ENCODE data around the gene ATP11C. TPM values are rescaled to one million over a fixed set of nuclear protein-coding genes. Genes with fewer than 3 reads are reported as not detected.
"Not testable (repeated sequence)": the region's sequence is repeated elsewhere in the genome, so short reads cannot be mapped to it uniquely, and the experiment has no call there.

The ATP11C gene
- total RNA-seq, 2 donors from 2014 or later = 9.1 to 15.3 TPM

DNA sequence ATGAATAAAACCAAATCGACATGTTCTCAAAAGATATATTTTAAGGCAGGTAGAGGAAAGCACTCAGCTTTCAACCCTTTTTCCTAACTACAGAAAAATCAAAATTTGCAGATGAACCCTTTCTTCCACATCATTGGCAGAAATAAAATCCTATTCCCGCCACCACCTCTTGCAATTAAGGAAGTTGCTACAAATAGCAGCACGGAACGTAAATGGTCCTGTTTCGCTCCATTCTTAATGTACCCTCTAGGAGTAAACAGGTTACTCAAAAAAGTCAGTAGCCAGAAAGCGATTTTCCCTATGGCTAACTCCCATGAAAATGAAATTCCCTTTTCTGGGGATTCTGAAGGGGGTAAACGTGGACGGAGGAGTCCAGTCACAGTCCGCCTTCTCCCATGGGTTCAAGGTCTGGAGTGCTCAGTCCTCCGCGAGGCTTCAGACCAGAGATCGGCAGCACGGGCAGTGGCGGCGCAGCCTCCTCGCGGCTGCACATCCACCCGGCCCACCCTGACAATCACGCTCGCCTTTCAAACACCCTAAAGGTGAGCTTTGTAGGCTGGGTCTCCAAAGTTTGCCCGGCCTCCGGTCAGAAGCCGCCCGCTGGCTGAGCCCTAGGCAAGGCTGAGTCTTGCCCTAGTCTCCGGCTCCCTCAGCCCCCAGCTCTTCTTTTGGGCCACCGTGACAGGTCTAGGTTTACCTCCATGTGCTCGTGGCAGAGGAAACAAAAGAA, 1.8 kb downstream of the ATP11C start:
- no peaks in the 10 kb centered on the region for H3K36me3 ChIP-seq
- H3K4me3 ChIP-seq = peak overlapping the region; percentile 61
- no peaks in the 10 kb centered on the region for H3K9me3 ChIP-seq
- H3K4me1 ChIP-seq = no peaks in the 10 kb centered on the region
- DNase-seq = peak; percentile 34
- intact Hi-C loops (cut with DNase I) = loop anchor here (10.0 kb wide), 1 partner anchor 96 kb away; no protein-coding TSS in a partner anchor
- H3K27me3 ChIP-seq = no peaks in the 10 kb centered on the region
- H3K27ac ChIP-seq = peak overlapping the region; percentile 35
- peak overlapping the region; percentile 35 to 60 for H3K9ac ChIP-seq (ENCODE audit: low read depth in 2 of 2, low read length in 2 of 2)
- TF ChIP-seq, protein P1, sequence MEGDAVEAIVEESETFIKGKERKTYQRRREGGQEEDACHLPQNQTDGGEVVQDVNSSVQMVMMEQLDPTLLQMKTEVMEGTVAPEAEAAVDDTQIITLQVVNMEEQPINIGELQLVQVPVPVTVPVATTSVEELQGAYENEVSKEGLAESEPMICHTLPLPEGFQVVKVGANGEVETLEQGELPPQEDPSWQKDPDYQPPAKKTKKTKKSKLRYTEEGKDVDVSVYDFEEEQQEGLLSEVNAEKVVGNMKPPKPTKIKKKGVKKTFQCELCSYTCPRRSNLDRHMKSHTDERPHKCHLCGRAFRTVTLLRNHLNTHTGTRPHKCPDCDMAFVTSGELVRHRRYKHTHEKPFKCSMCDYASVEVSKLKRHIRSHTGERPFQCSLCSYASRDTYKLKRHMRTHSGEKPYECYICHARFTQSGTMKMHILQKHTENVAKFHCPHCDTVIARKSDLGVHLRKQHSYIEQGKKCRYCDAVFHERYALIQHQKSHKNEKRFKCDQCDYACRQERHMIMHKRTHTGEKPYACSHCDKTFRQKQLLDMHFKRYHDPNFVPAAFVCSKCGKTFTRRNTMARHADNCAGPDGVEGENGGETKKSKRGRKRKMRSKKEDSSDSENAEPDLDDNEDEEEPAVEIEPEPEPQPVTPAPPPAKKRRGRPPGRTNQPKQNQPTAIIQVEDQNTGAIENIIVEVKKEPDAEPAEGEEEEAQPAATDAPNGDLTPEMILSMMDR (IDR thresholded peaks at IDR 0.05) = no peak

- no peak overlapping the region for H3K27ac ChIP-seq
- no peak overlapping the region for H3K4me3 ChIP-seq
- TF ChIP-seq, protein P1 (IDR thresholded peaks at IDR 0.05) = no peak
- H3K36me3 ChIP-seq = no peaks in the 10 kb centered on the region
- H3K9ac ChIP-seq (ENCODE audit: low read depth in 2 of 2, low read length in 2 of 2) = no peak overlapping the region
- no peaks in the 10 kb centered on the region for H3K9me3 ChIP-seq
- no peaks in the 10 kb centered on the region for H3K27me3 ChIP-seq
- H3K4me1 ChIP-seq = no peaks in the 10 kb centered on the region
- intact Hi-C loops (cut with DNase I) = loop anchor here (10.0 kb wide), 1 partner anchor 96 kb away; no protein-coding TSS in a partner anchor
- DNase-seq = no peak
Observed at GRCh38 chrX:139930401-139930800, 2.5 kb downstream of the ATP11C start.

DNA sequence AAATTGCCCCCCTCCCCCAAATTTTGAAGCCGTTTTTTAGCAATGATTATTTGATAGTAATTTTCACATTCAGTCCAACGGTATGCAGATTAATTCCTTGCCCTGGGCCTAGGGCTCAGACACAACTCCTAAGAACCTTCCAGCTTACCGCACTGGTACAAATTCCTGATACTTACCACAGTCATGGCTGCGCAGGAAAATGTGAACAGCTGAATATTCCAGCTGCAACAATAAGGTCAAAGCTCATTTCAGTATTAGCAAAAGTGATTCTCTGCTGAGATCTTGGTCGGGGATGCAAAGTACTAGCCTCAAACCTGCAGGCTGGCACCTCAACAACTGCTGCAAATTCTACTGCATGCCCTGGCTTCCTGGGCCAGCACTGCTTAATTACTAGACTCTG, 3.0 kb downstream of the ATP11C start:
- TF ChIP-seq, protein P1 (IDR thresholded peaks at IDR 0.05) = no peak
- intact Hi-C loops (cut with DNase I) = loop anchor here (10.0 kb wide), 1 partner anchor 95 kb away; no protein-coding TSS in a partner anchor
- Histone ChIP-seq H3K9ac (ENCODE audit: low read depth in 2 of 2, low read length in 2 of 2) (no peak overlapping the region), H3K27ac (no peak overlapping the region), H3K9me3 (no peaks in the 10 kb centered on the region), H3K27me3 (no peaks in the 10 kb centered on the region), H3K4me3 (no peak overlapping the region), H3K4me1 (no peaks in the 10 kb centered on the region), H3K36me3 (no peaks in the 10 kb centered on the region)
- DNase-seq = no peak

GRCh38 chrX:139924696-139925095, 8.2 kb downstream of the ATP11C start:
- no peaks in the 10 kb centered on the region for H3K9me3 ChIP-seq
- H3K27me3 ChIP-seq = no peaks in the 10 kb centered on the region
- TF ChIP-seq, protein P1 (IDR thresholded peaks at IDR 0.05) = no peak
- H3K4me3 ChIP-seq = no peak overlapping the region
- H3K27ac ChIP-seq = no peak overlapping the region
- no peak overlapping the region for H3K9ac ChIP-seq (ENCODE audit: low read depth in 2 of 2, low read length in 2 of 2)
- H3K36me3 ChIP-seq = no peaks in the 10 kb centered on the region
- no peak for DNase-seq
- intact Hi-C loops (cut with DNase I) = no loop called here
- no peaks in the 10 kb centered on the region for H3K4me1 ChIP-seq

DNA sequence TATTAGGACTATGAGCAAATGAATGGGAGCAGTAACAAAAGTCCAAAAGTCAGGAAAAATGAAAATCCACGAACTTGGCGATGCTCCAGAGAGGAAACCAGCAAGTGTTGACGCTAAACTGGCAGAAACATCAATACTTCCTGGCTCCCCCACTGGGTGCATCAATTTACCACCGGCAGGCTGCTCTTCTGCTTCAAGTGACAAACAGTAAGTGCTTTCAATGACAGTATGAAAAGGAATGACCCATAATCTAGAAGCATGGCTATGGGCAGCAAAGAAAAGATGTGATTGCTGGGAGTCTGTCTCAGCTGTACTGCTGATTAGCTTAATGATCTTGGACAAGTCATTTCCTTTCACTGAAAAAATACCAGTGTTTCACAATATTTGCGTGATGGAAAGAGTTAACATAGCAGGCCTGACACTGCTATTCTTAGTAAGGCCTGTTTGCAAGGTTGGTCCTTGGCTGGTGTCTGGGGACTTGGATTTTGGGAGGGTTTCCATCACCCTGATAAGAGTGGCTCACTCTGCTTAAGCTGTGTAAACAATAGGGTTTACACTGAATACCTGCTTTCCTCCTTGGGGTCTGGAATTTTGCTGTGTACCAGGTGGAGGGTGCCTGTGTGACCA, 8.7 kb downstream of the ATP11C start:
- H3K4me1 ChIP-seq = no peaks in the 10 kb centered on the region
- no peak overlapping the region for H3K9ac ChIP-seq (ENCODE audit: low read depth in 2 of 2, low read length in 2 of 2)
- no peaks in the 10 kb centered on the region for H3K27me3 ChIP-seq
- intact Hi-C loops (cut with DNase I) = no loop called here
- DNase-seq = no peak
- H3K4me3 ChIP-seq = no peak overlapping the region
- TF ChIP-seq, protein P1 (IDR thresholded peaks at IDR 0.05) = no peak
- no peaks in the 10 kb centered on the region for H3K9me3 ChIP-seq
- no peaks in the 10 kb centered on the region for H3K36me3 ChIP-seq
- H3K27ac ChIP-seq = no peak overlapping the region

GRCh38 chrX:139921142-139921541, 11.7 kb downstream of the ATP11C start:
- H3K4me1 ChIP-seq; H3K36me3 ChIP-seq; intact Hi-C loops (cut with DNase I); H3K27me3 ChIP-seq; H3K4me3 ChIP-seq; H3K9me3 ChIP-seq; H3K9ac ChIP-seq (ENCODE audit: low read depth in 2 of 2, low read length in 2 of 2); DNase-seq; H3K27ac ChIP-seq: not testable (repeated sequence)

All from colonic mucosa (tissue), 4 donors.